ENCODE data around the gene TMEM151A. TPM values are rescaled to one million over a fixed set of nuclear protein-coding genes. Genes with fewer than 3 reads are reported as not detected.

Gene TMEM151A
- total and polyA plus RNA-seq, 2 of the 4 experiments (the other 2 are of a cell fraction): 0.03 TPM; not detected in 1

GRCh38 chr11:66340596-66341501, 49.2 kb downstream of the TMEM151A start:
- POLR2A ChIA-PET (ENCODE audit: unreplicated experiment): no interaction called here
- no peak overlapping the region for H2BK120ac ChIP-seq (ENCODE audit: low read depth, low read length)

More at GRCh38 chr11:66340596-66341501, 49.2 kb downstream of the TMEM151A start:
- Histone ChIP-seq H3K79me1 (ENCODE audit: low read depth in 1 of 2, low read length in 2 of 2) (peaks cover 24 to 57% of the 10 kb centered on the region in 2 experiments), H3K4me1 (ENCODE audit: control insufficient read depth, insufficient read depth, low read length) (peaks cover 19% of the 10 kb centered on the region), H4K20me1 (ENCODE audit: insufficient read depth, low read length) (peaks cover 26% of the 10 kb centered on the region), H3K9ac (ENCODE audit: low read depth, low read length) (no peak overlapping the region), H4K8ac (ENCODE audit: low read depth in 2 of 2, low read length in 2 of 2) (no peak overlapping the region), H3K18ac (ENCODE audit: low read depth, low read length) (no peak overlapping the region), H4K91ac (ENCODE audit: insufficient read depth, low read depth, low read length) (no peak overlapping the region), H2BK15ac (ENCODE audit: low read depth, low read length) (no peak overlapping the region), H3K56ac (ENCODE audit: extremely low read depth, insufficient read depth, low read length) (no peak overlapping the region), H3K36me3 (ENCODE audit: control insufficient read depth, insufficient read depth, low read length) (peaks cover 27% of the 10 kb centered on the region), H2AK5ac (ENCODE audit: low read depth, low read length) (no peak overlapping the region), H2AK9ac (replicated peaks; ENCODE audit: low read depth, low read length, poor library complexity) (no peak overlapping the region), H3K14ac (replicated peaks; ENCODE audit: low read depth, low read length) (no peak overlapping the region), H3K23ac (ENCODE audit: low read depth, low read length) (no peak overlapping the region), H2AFZ (replicated peaks; ENCODE audit: low read length, poor library complexity) (no peak overlapping the region), H2BK20ac (ENCODE audit: low read depth, low read length) (no peak overlapping the region), H3K4ac (ENCODE audit: low read depth, low read length) (no peak overlapping the region), H3K4me3 (ENCODE audit: insufficient read depth, low read depth, low read length) (no peak overlapping the region), H3K27ac (ENCODE audit: insufficient read depth, low read length) (no peak overlapping the region), H3K9me3 (ENCODE audit: control insufficient read depth, insufficient read depth, low read length) (no peaks in the 10 kb centered on the region), H3K27me3 (ENCODE audit: control insufficient read depth, insufficient read depth, low read length) (no peaks in the 10 kb centered on the region), H3K4me2 (ENCODE audit: low read depth, low read length) (no peak overlapping the region), H4K5ac (ENCODE audit: low read depth, low read length) (no peak overlapping the region), H2BK5ac (ENCODE audit: low read depth, low read length, poor library complexity, severe bottlenecking) (no peak overlapping the region), H3K9me1 (ENCODE audit: insufficient read depth, low read length) (peaks cover 3% of the 10 kb centered on the region; the same call in 1 of the 2 replicates)
- TF ChIP-seq SMC3 (IDR thresholded peaks at IDR 0.05; ENCODE audit: low read depth, low read length): no peak
- TF ChIP-seq FOS (IDR thresholded peaks at IDR 0.05; ENCODE audit: low read depth, low read length): no peak
- TF ChIP-seq POLR2A (IDR thresholded peaks at IDR 0.05; ENCODE audit: low read depth, low read length): no peak
- no peak for TF ChIP-seq MAZ (IDR thresholded peaks at IDR 0.05; ENCODE audit: borderline replicate concordance, low read depth, low read length)
- TF ChIP-seq RAD21 (IDR thresholded peaks at IDR 0.05; ENCODE audit: low read length): no peak
- no peak for TF ChIP-seq NFE2L2 (IDR thresholded peaks at IDR 0.05; ENCODE audit: low read depth, low read length)
- no peak for TF ChIP-seq ELK1 (IDR thresholded peaks at IDR 0.05; ENCODE audit: borderline replicate concordance, low read depth, low read length)
- TF ChIP-seq RFX5 (IDR thresholded peaks at IDR 0.05; ENCODE audit: low read depth, low read length): no peak
- no peak for TF ChIP-seq MAFK (IDR thresholded peaks at IDR 0.05; ENCODE audit: low read depth, low read length)
- no peak for TF ChIP-seq RCOR1 (IDR thresholded peaks at IDR 0.05; ENCODE audit: insufficient replicate concordance, low read length)
- TF ChIP-seq MXI1 (IDR thresholded peaks at IDR 0.05; ENCODE audit: borderline replicate concordance, low read depth, low read length): no peak
- TF ChIP-seq CTCF (conservative IDR thresholded peaks at IDR 0.05; ENCODE audit: low read depth, low read length): no peak
- TF ChIP-seq USF2 (IDR thresholded peaks at IDR 0.05; ENCODE audit: low read depth, low read length): no peak
- TF ChIP-seq BHLHE40 (IDR thresholded peaks at IDR 0.05; ENCODE audit: low read depth, low read length): no peak
- TF ChIP-seq CEBPB (IDR thresholded peaks at IDR 0.05; ENCODE audit: low read depth, low read length): no peak
- in situ Hi-C loops (cut with MboI; ENCODE audit: low sequenced_read_pairs): no loop called here
- dilution Hi-C loops (cut with HindIII; ENCODE audit: low sequenced_read_pairs, unreplicated experiment): no loop called here
- 94% methylated on average over 19 of the region's 28 CpGs; no CpG with 5 or more reads in 1 of the 2 experiments for WGBS, 2 experiments (ENCODE audit: extremely low coverage in 2 of 2, insufficient read length in 1 of 2)
- BruUV-seq (replicated peaks): no TSS peak
- intact Hi-C loops (cut with micrococcal nuclease): no loop called here
- no peak for ATAC-seq (ENCODE audit: low read depth)
- CTCF ChIA-PET: no interaction called here
- DNase-seq: no peak

Data from IMR-90 (cell line).